Measurements from ENCODE around the gene FASLG.
"Not testable (repeated sequence)": the region's sequence is repeated elsewhere in the genome, so short reads cannot be mapped to it uniquely, and the experiment has no call there.

DNA sequence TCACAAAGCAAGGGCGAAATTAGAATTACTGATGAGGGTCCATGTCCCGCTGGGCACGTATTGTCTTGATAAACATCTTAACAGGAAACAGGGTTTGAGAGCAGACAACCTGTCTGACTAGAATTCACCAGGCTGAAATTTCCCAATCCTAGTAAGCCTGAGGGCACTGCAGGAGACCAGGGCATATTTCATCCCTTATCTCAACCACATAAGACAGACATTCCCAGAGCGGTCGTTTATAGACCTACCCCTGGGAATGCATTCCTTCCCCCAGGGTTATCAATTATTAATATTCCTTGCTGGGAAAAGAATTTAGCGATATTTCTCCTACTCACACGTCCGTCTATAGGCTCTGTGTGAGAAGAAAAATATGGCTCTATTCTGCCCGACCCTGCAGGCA lies 38.3 kb upstream of the FASLG start:
- TF ChIP-seq, protein P1, sequence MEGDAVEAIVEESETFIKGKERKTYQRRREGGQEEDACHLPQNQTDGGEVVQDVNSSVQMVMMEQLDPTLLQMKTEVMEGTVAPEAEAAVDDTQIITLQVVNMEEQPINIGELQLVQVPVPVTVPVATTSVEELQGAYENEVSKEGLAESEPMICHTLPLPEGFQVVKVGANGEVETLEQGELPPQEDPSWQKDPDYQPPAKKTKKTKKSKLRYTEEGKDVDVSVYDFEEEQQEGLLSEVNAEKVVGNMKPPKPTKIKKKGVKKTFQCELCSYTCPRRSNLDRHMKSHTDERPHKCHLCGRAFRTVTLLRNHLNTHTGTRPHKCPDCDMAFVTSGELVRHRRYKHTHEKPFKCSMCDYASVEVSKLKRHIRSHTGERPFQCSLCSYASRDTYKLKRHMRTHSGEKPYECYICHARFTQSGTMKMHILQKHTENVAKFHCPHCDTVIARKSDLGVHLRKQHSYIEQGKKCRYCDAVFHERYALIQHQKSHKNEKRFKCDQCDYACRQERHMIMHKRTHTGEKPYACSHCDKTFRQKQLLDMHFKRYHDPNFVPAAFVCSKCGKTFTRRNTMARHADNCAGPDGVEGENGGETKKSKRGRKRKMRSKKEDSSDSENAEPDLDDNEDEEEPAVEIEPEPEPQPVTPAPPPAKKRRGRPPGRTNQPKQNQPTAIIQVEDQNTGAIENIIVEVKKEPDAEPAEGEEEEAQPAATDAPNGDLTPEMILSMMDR (IDR thresholded peaks at IDR 0.05) = not testable (repeated sequence)
- not testable (repeated sequence) for TF ChIP-seq POLR2AphosphoS5 (IDR thresholded peaks at IDR 0.05; ENCODE audit: insufficient read depth in 1 of 2, low read depth in 1 of 2); POLR2A (IDR thresholded peaks at IDR 0.05)
